ENCODE measurements around the gene USP5.

USP5 gene

GRCh38 chr12:6836851-6837250 is 15.1 kb upstream of the USP5 start:
- no peak for DNase-seq
- in situ Hi-C loops (cut with HindIII; ENCODE audit: low pct_ligation_motif_present, low pct_unique_long_range_greater_than_20kb, low sequenced_read_pairs): no loop called here

- DNase-seq: no peak
- in situ Hi-C loops (cut with HindIII; ENCODE audit: low pct_ligation_motif_present, low pct_unique_long_range_greater_than_20kb, low sequenced_read_pairs): no loop called here
Observed at GRCh38 chr12:6837370-6838060, 14.4 kb upstream of the USP5 start.

GRCh38 chr12:6838854-6839253 is 13.1 kb upstream of the USP5 start:
- in situ Hi-C loops (cut with HindIII; ENCODE audit: low pct_ligation_motif_present, low pct_unique_long_range_greater_than_20kb, low sequenced_read_pairs): no loop called here
- no peak for DNase-seq

- in situ Hi-C loops (cut with HindIII; ENCODE audit: low pct_ligation_motif_present, low pct_unique_long_range_greater_than_20kb, low sequenced_read_pairs): no loop called here
- no peak for DNase-seq
Observed at GRCh38 chr12:6839482-6840201, 12.3 kb upstream of the USP5 start.

GRCh38 chr12:6840330-6840729 is 11.6 kb upstream of the USP5 start:
- in situ Hi-C loops (cut with HindIII; ENCODE audit: low pct_ligation_motif_present, low pct_unique_long_range_greater_than_20kb, low sequenced_read_pairs): no loop called here
- no peak for DNase-seq

- in situ Hi-C loops (cut with HindIII; ENCODE audit: low pct_ligation_motif_present, low pct_unique_long_range_greater_than_20kb, low sequenced_read_pairs): no loop called here
- no peak for DNase-seq
Observed at GRCh38 chr12:6840761-6841515, 11.0 kb upstream of the USP5 start, which contains the start of gene GNB3. Gene GNB3 (plus strand): TSS chr12:6840925. CDS start chr12:6841288, 363 bp downstream.

- in situ Hi-C loops (cut with HindIII; ENCODE audit: low pct_ligation_motif_present, low pct_unique_long_range_greater_than_20kb, low sequenced_read_pairs): no loop called here
Observed at GRCh38 chr12:6842075-6842474, 9.9 kb upstream of the USP5 start.

GRCh38 chr12:6843118-6843902 is 8.6 kb upstream of the USP5 start:
- DNase-seq: no peak
- in situ Hi-C loops (cut with HindIII; ENCODE audit: low pct_ligation_motif_present, low pct_unique_long_range_greater_than_20kb, low sequenced_read_pairs): no loop called here

More at GRCh38 chr12:6842075-6842474, 9.9 kb upstream of the USP5 start:
- DNase-seq: no peak

GRCh38 chr12:6845395-6845794 is 6.6 kb upstream of the USP5 start:
- in situ Hi-C loops (cut with HindIII; ENCODE audit: low pct_ligation_motif_present, low pct_unique_long_range_greater_than_20kb, low sequenced_read_pairs): no loop called here
- DNase-seq: no peak

- in situ Hi-C loops (cut with HindIII; ENCODE audit: low pct_ligation_motif_present, low pct_unique_long_range_greater_than_20kb, low sequenced_read_pairs): no loop called here
- DNase-seq: no peak
Observed at GRCh38 chr12:6846316-6846869, 5.6 kb upstream of the USP5 start.

GRCh38 chr12:6847676-6848075 is 4.3 kb upstream of the USP5 start:
- in situ Hi-C loops (cut with HindIII; ENCODE audit: low pct_ligation_motif_present, low pct_unique_long_range_greater_than_20kb, low sequenced_read_pairs): no loop called here
- no peak for DNase-seq

GRCh38 chr12:6849427-6849826 is 2.5 kb upstream of the USP5 start:
- in situ Hi-C loops (cut with HindIII; ENCODE audit: low pct_ligation_motif_present, low pct_unique_long_range_greater_than_20kb, low sequenced_read_pairs): no loop called here
- DNase-seq: no peak

- DNase-seq: no peak
- in situ Hi-C loops (cut with HindIII; ENCODE audit: low pct_ligation_motif_present, low pct_unique_long_range_greater_than_20kb, low sequenced_read_pairs): no loop called here
Observed at GRCh38 chr12:6849976-6850560, 1.9 kb upstream of the USP5 start.

GRCh38 chr12:6850796-6851152 is 1.2 kb upstream of the USP5 start:
- in situ Hi-C loops (cut with HindIII; ENCODE audit: low pct_ligation_motif_present, low pct_unique_long_range_greater_than_20kb, low sequenced_read_pairs): no loop called here
- no peak for DNase-seq

GRCh38 chr12:6851153-6851920 is 613 bp upstream of the USP5 start, which contains the start of gene CDCA3:
Gene CDCA3 (minus strand): TSS chr12:6851286. CDS start chr12:6850952, 334 bp downstream.
- DNase-seq: peak; percentile 100
- in situ Hi-C loops (cut with HindIII; ENCODE audit: low pct_ligation_motif_present, low pct_unique_long_range_greater_than_20kb, low sequenced_read_pairs): no loop called here

GRCh38 chr12:6852651-6853354 is 853 bp downstream of the USP5 start:
- in situ Hi-C loops (cut with HindIII; ENCODE audit: low pct_ligation_motif_present, low pct_unique_long_range_greater_than_20kb, low sequenced_read_pairs): no loop called here
- DNase-seq: peak; percentile 80

GRCh38 chr12:6853626-6854025 is 1.7 kb downstream of the USP5 start:
- DNase-seq: no peak
- in situ Hi-C loops (cut with HindIII; ENCODE audit: low pct_ligation_motif_present, low pct_unique_long_range_greater_than_20kb, low sequenced_read_pairs): no loop called here
